Fibroblast of mammary gland (primary cell): Measurements from ENCODE around the gene GAPDHS.
A peak's percentile ranks its signal among the peaks of the same experiment; 100 is the strongest.

ENCODE experiments used
- DNase-seq: peaks from one replicate; pipeline ENCODE4 v3.0.0-alpha.2; 2010; ENCODE audit warnings: low read depth
- H3K4me3 ChIP-seq: 2 replicates; pipeline ENCODE4 v1.5.1; 2011; ENCODE audit warnings: low read depth, mild to moderate bottlenecking, low read length, moderate library complexity; ENCODE audit not compliant: control insufficient read depth
- CTCF ChIP-seq: conservative IDR thresholded peaks from 2 replicates; pipeline ENCODE4 v1.5.1; 2011; ENCODE audit warnings: low read depth, low read length, inconsistent platforms; ENCODE audit not compliant: control insufficient read depth, insufficient read depth

The GAPDHS gene

GRCh38 chr19:35524181-35524837 is 8.9 kb upstream of the GAPDHS start:
- no peak for DNase-seq
- H3K4me3 ChIP-seq, result no peak overlapping the region
- TF ChIP-seq CTCF, result no peak

- TF ChIP-seq CTCF, result no peak
- H3K4me3 ChIP-seq, result no peak overlapping the region
- DNase-seq, result no peak
Measured at GRCh38 chr19:35525873-35526272, 7.4 kb upstream of the GAPDHS start.

- H3K4me3 ChIP-seq, result no peak within 1 kb of the TSS
- no peak for TF ChIP-seq CTCF
- DNase-seq, result peak; percentile 93
Measured at GRCh38 chr19:35528218-35529038, 4.8 kb upstream of the GAPDHS start, which contains the start of gene SBSN. Gene SBSN, minus strand, starts transcription at chr19:35528311. Its CDS starts 30 bp downstream, at chr19:35528281.

GRCh38 chr19:35529241-35530218 is 3.7 kb upstream of the GAPDHS start:
- TF ChIP-seq CTCF, result no peak
- DNase-seq, result no peak
- no peak overlapping the region for H3K4me3 ChIP-seq

DNA sequence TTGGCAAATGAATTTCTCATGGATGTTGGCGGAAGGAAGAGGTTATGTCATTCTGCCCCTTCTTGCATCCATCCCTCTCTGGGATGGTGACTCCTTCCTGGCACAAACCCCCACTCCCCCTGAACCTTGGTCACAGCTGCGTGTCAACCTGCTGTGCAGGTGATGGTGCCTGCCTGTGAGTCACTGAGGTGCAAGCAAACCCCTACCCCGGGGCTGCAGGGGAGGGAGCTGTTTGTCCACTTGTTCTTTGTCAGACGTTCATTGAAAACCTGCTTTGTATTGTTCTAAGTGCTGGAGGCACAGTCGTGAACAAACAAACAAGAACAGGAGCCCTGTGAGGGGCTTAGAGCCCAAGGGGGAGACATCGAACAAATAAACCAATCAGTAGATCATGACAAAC is 2.0 kb upstream of the GAPDHS start:
- TF ChIP-seq CTCF, result no peak
- H3K4me3 ChIP-seq, result no peak overlapping the region
- DNase-seq, result no peak

DNA sequence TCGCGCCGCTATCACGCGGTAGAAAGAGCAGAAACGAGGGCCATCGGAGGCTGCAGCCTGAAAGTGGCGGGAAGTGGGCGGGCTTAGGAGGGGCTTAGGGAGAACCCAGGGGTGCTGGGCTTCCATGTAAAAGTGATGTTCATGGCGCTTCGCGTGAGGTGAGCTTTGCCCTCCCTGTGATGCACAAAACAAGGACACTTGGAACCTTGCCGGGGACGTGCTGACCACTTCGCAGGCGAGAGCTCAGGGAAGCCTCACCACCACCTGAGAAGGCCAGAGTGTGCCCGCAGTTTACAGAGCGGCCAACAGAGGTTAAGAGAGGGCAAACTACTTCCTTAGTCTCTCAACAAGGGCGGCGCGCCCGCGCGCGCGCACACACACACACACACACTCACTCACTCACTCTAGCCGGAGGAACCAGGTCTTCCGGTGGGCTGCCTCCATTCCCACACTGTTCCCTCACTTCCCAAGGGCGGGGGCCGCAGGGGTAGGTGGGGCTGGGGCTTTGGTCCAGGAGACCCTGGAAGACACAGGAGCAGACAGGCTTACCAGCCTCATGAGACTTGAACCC is 651 bp downstream of the GAPDHS start:
- no peak for TF ChIP-seq CTCF
- H3K4me3 ChIP-seq, result no peak overlapping the region
- DNase-seq, result peak; percentile 41
